C4-2B (cell line): Measurements from ENCODE around the gene CLDN25.

ENCODE experiments used
- CTCF ChIP-seq: fragments of 450-650 bp; conservative IDR thresholded peaks from 2 replicates; pipeline ENCODE4 v1.5.1; 2017; ENCODE audit warnings: mild to moderate bottlenecking
- ZFX ChIP-seq: fragments of 450-650 bp; IDR thresholded peaks from 2 replicates; pipeline ENCODE4 v1.6.1; 2017

- TF ChIP-seq CTCF: no peak
- no peak for TF ChIP-seq ZFX
Observed at GRCh38 chr11:113828191-113828590, 48.6 kb downstream of the CLDN25 start.
